GM23248 (cell line): ENCODE measurements around the gene ATP8B3.

Experiments
- EZH2 ChIP-seq: fragments of 200-600 bp; sonication (generic); IDR thresholded peaks from 2 replicates; pipeline ENCODE4 v1.6.1; 2018; ENCODE audit warnings: antibody characterized with exemption, mild to moderate bottlenecking; ENCODE audit not compliant: insufficient read depth, poor library complexity, severe bottlenecking
- EZH2phosphoT487 ChIP-seq: fragments of 200-600 bp; sonication (generic); IDR thresholded peaks from 2 replicates; pipeline ENCODE4 v1.6.1; 2018; ENCODE audit warnings: antibody characterized with exemption, moderate library complexity, mild to moderate bottlenecking, low read depth; ENCODE audit not compliant: insufficient read depth

DNA sequence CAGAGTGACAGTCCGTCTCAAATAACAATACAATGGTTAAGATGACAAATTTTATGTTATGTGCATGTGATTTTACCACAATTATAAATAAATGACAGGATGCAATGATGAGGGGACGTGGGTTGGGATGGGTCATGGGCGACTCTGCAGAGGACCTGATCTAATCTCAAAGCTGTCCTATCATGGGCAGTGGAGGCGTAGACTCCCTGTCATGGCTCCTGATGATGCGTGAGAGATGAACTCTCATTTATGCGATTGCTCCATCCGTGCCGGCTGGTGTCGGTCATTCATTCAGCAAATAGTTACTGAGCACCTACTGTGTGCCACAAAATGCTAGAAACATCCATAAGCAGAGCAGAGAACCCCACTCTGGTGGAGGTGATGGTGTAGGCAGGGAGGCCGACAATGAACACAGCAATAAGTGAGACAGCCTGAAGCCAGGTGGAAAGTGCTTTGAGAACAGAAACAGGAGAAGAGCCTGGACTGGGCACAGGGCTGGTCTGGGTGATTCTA lies 37.9 kb upstream of the ATP8B3 start:
- no peak for TF ChIP-seq EZH2
- no peak for TF ChIP-seq EZH2phosphoT487
